Tibial artery (tissue), 4 donors: ENCODE data around the gene POLN.

Experiments
- DNase-seq, 2 donors: peaks; one replicate each; pipeline ENCODE4 v3.0.0-alpha.2; 2019
- H3K27ac ChIP-seq, 2 donors: fragments of 200-600 bp; sonication (generic) in 1 of 2; 1 replicate in 1 of 2; 2 replicates in 1 of 2; pipeline ENCODE4 v1.5.1; 2018 to 2019; ENCODE audit warnings: mild to moderate bottlenecking in 1 of 2
- H3K27me3 ChIP-seq, 2 donors: fragments of 200-600 bp; sonication (generic) in 1 of 2; one replicate each; pipeline versions ENCODE4 v1.5.1 to v1.6.0; 2016 to 2019
- H3K36me3 ChIP-seq, 3 donors: fragments of 200-600 bp; sonication (generic) in 2 of 3; one replicate each; pipeline ENCODE4 v1.5.1; 2016 to 2019; ENCODE audit warnings: mild to moderate bottlenecking in 2 of 3
- H3K4me1 ChIP-seq, 4 donors: fragments of 200-600 bp; sonication (generic) in 2 of 4; 1 replicate in 3 of 4; 2 replicates in 1 of 4; pipeline ENCODE4 v1.5.1; 2016 to 2019
- H3K4me3 ChIP-seq, 2 donors: fragments of 200-600 bp; sonication (generic) in 1 of 2; 1 replicate in 1 of 2; 2 replicates in 1 of 2; pipeline ENCODE4 v1.5.1; 2018 to 2019; ENCODE audit warnings: mild to moderate bottlenecking in 2 of 2
- H3K9me3 ChIP-seq, 3 donors: fragments of 200-600 bp; sonication (generic) in 1 of 3; one replicate each; pipeline ENCODE4 v1.5.1; 2016 to 2019
- intact Hi-C: fragments of 100-400 bp; cut with DNase I; formaldehyde crosslinking; loops from one replicate; pipeline ENCODE4 v1.15.0; 2023; ENCODE audit warnings: low total_unique reads
- TF ChIP-seq, protein P1 (sequence below), 2 experiments: fragments of 200-600 bp in 1 of 2; fragments of 450-650 bp in 1 of 2; IDR thresholded peaks; one replicate each; pipeline ENCODE4 v1.5.1; 2017 to 2019; ENCODE audit warnings: antibody characterized with exemption in 2 of 2, mild to moderate bottlenecking in 1 of 2, moderate library complexity in 1 of 2

POLN gene

GRCh38 chr4:2065106-2065930 lies 176.6 kb downstream of the POLN start:
- Histone ChIP-seq H3K4me1 (peaks cover 0 to 5% (median 3%) of the 10 kb centered on the region in 4 donors), H3K27ac (no peak overlapping the region), H3K36me3 (no peaks in the 10 kb centered on the region), H3K27me3 (peaks cover 0 to 84% of the 10 kb centered on the region in 2 donors), H3K9me3 (no peaks in the 10 kb centered on the region), H3K4me3 (no peak overlapping the region)
- intact Hi-C loops = no loop called here
- TF ChIP-seq, protein P1, sequence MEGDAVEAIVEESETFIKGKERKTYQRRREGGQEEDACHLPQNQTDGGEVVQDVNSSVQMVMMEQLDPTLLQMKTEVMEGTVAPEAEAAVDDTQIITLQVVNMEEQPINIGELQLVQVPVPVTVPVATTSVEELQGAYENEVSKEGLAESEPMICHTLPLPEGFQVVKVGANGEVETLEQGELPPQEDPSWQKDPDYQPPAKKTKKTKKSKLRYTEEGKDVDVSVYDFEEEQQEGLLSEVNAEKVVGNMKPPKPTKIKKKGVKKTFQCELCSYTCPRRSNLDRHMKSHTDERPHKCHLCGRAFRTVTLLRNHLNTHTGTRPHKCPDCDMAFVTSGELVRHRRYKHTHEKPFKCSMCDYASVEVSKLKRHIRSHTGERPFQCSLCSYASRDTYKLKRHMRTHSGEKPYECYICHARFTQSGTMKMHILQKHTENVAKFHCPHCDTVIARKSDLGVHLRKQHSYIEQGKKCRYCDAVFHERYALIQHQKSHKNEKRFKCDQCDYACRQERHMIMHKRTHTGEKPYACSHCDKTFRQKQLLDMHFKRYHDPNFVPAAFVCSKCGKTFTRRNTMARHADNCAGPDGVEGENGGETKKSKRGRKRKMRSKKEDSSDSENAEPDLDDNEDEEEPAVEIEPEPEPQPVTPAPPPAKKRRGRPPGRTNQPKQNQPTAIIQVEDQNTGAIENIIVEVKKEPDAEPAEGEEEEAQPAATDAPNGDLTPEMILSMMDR (IDR thresholded peaks at IDR 0.05) = no peak
- DNase-seq = peak in 1 of 2 donors; percentile 56

GRCh38 chr4:2064276-2064991 lies 177.5 kb downstream of the POLN start:
- peaks cover 0 to 83% of the 10 kb centered on the region in 2 donors for H3K27me3 ChIP-seq
- intact Hi-C loops = no loop called here
- no peaks in the 10 kb centered on the region for H3K36me3 ChIP-seq

GRCh38 chr4:2063557-2064275 lies 178.2 kb downstream of the POLN start:
- TF ChIP-seq, protein P1 (IDR thresholded peaks at IDR 0.05) = no peak
- peaks cover 0 to 14% (median 9%) of the 10 kb centered on the region in 4 donors for H3K4me1 ChIP-seq
- DNase-seq = no peak
- no peaks in the 10 kb centered on the region for H3K36me3 ChIP-seq
- no peak overlapping the region for H3K27ac ChIP-seq
- H3K4me3 ChIP-seq = no peak overlapping the region
- intact Hi-C loops = no loop called here
- peaks cover 0 to 77% of the 10 kb centered on the region in 2 donors for H3K27me3 ChIP-seq
- H3K9me3 ChIP-seq = no peaks in the 10 kb centered on the region

More at GRCh38 chr4:2064276-2064991, 177.5 kb downstream of the POLN start:
- H3K4me1 ChIP-seq = peaks cover 0 to 13% (median 8%) of the 10 kb centered on the region in 4 donors
- no peaks in the 10 kb centered on the region for H3K9me3 ChIP-seq
- H3K27ac ChIP-seq = no peak overlapping the region
- H3K4me3 ChIP-seq = no peak overlapping the region
- TF ChIP-seq, protein P1 (IDR thresholded peaks at IDR 0.05) = no peak
- DNase-seq = no peak

DNA sequence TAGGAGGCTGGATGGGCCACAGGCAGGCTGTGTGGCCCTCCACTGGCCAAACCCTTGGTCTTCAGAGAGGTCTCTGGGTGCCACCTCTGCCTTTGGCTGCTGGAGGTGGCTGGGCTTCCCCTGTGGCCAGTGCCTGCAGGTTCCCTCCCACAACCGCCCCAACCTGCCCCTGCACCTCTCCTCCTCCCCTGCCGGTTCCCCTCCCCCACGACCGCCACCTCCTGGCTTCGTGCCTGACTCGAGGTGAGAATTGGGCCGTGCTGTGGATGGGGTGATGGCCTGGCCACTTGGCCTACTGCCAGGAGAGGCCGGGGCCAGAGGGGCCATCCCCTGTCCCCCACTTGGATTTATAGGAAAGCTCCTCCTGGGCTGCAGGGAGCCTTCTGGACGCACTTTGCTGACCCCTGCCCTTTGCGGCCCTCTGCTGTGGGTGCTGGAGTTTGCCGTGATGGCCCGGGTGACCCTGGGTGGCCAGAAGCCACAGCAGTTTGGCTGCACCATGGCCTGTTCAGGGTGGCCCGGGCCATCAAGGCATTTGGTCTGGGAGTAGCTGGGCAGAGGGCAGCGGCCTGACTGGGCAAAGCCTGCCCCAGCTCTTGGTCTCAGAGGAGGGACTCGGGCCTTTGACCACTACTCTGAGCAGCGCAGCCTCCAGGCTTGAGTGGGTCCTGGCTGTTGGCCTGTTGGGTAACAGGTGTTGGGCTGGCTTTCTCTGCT lies 179.0 kb downstream of the POLN start:
- Histone ChIP-seq H3K27me3 (peaks cover 0 to 82% of the 10 kb centered on the region in 2 donors), H3K9me3 (no peaks in the 10 kb centered on the region), H3K36me3 (no peaks in the 10 kb centered on the region), H3K27ac (no peak overlapping the region), H3K4me3 (no peak overlapping the region), H3K4me1 (peaks cover 0 to 21% (median 14%) of the 10 kb centered on the region in 4 donors)
- DNase-seq = no peak
- intact Hi-C loops = no loop called here
- TF ChIP-seq, protein P1 (IDR thresholded peaks at IDR 0.05) = no peak
